ENCODE measurements around the gene MGAT3. TPM values are rescaled to one million over a fixed set of nuclear protein-coding genes. Genes with fewer than 3 reads are reported as not detected.

Gene MGAT3
- polyA plus RNA-seq, 1 of the 3 experiments (the other 2 are of a cell fraction), result 0.16 TPM

DNA sequence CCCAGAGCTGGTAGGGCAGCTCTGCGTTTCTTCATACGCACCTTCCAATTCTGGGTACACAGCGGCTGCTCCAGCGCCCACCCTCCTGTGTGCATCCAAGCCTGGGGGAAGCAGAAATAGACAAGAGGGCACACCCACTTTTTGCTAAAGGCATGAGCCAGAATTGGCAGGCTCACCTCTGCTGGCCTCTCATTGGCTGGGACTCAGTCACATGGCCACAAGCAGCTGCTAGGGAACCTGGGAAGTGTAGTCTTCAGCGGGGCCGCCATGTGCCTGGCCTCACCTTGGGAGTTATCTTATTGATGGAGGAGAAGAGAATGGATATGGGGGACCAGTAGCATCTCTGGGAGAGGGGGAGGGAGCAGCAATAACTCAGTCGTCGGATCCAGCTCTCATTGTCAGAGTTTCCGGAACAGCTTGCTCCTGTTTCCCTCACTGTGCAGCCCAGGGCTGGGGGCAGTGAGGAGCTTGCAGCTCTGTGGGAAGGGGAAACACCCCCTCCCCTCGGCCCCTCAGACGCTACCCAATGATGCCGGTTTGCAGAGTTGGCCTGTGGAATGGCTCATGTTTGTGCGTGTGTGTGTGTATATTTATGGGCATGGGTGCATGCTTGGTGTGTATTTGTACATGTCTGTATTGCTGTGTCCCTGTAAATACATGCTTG lies 33.5 kb downstream of the MGAT3 start:
- peak; percentile 80 for DNase-seq
- ChIA-PET POLR2A (interaction anchor here (1.5 to 1.7 kb wide), 2 partner anchors 12 to 33 kb away, joined by 4 to 7 read pairs; partner anchors contain the start of gene MIEF1), CTCF (interaction anchor here (1.4 to 2.0 kb wide), 2 partner anchors 15 to 39 kb away, joined by 3 to 8 read pairs; no protein-coding TSS in a partner anchor)
- no peak overlapping the region for H2AFZ ChIP-seq (ENCODE audit: low read depth)
- no peak overlapping the region for H3K4me3 ChIP-seq (ENCODE audit: low read depth in 2 of 2, low read length in 1 of 2)
- H3K9ac ChIP-seq, result no peak overlapping the region
- no peaks in the 10 kb centered on the region for H3K27me3 ChIP-seq (ENCODE audit: insufficient read depth)
- no peaks in the 10 kb centered on the region for H3K9me2 ChIP-seq
- H3K27ac ChIP-seq (ENCODE audit: low read depth in 2 of 2, low read length in 1 of 2), result no peak overlapping the region; a peak in 1 of 4 replicates
- WGBS (ENCODE audit: low lambda C conversion rate), result 8% methylated on average over 4 of the region's 13 CpGs
- no peaks in the 10 kb centered on the region for H3K36me3 ChIP-seq (replicated peaks in 1 of 2; ENCODE audit: control insufficient read depth in 1 of 2, insufficient read depth in 2 of 2, low read length in 1 of 2)
- no peaks in the 10 kb centered on the region for H3K79me2 ChIP-seq (ENCODE audit: insufficient read depth)
- no peaks in the 10 kb centered on the region; a peak in 1 of 4 replicates for H3K4me1 ChIP-seq (ENCODE audit: control insufficient read depth in 1 of 2, insufficient read depth in 2 of 2, low read depth in 1 of 2, low read length in 1 of 2)
- no peaks in the 10 kb centered on the region for H3K9me3 ChIP-seq
- no peak overlapping the region for H3K4me2 ChIP-seq
- no peaks in the 10 kb centered on the region for H3F3A ChIP-seq (replicated peaks; ENCODE audit: insufficient read depth)
- TF ChIP-seq GABPA (IDR thresholded peaks at IDR 0.05; ENCODE audit: low read depth) (no peak), YY1 (IDR thresholded peaks at IDR 0.05; ENCODE audit: low read depth) (peak; percentile 80)
- TF ChIP-seq, protein P1, sequence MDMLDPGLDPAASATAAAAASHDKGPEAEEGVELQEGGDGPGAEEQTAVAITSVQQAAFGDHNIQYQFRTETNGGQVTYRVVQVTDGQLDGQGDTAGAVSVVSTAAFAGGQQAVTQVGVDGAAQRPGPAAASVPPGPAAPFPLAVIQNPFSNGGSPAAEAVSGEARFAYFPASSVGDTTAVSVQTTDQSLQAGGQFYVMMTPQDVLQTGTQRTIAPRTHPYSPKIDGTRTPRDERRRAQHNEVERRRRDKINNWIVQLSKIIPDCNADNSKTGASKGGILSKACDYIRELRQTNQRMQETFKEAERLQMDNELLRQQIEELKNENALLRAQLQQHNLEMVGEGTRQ (IDR thresholded peaks at IDR 0.05; ENCODE audit: borderline replicate concordance, low read depth, low read length), result peak; percentile 62; the same call in 1 of the 2 replicates
- TF ChIP-seq, protein P2, sequence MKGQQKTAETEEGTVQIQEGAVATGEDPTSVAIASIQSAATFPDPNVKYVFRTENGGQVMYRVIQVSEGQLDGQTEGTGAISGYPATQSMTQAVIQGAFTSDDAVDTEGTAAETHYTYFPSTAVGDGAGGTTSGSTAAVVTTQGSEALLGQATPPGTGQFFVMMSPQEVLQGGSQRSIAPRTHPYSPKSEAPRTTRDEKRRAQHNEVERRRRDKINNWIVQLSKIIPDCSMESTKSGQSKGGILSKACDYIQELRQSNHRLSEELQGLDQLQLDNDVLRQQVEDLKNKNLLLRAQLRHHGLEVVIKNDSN (IDR thresholded peaks at IDR 0.05; ENCODE audit: borderline replicate concordance, low read depth), result peak; percentile 94
- no peaks in the 10 kb centered on the region for H4K20me1 ChIP-seq (ENCODE audit: insufficient read depth)

DNA sequence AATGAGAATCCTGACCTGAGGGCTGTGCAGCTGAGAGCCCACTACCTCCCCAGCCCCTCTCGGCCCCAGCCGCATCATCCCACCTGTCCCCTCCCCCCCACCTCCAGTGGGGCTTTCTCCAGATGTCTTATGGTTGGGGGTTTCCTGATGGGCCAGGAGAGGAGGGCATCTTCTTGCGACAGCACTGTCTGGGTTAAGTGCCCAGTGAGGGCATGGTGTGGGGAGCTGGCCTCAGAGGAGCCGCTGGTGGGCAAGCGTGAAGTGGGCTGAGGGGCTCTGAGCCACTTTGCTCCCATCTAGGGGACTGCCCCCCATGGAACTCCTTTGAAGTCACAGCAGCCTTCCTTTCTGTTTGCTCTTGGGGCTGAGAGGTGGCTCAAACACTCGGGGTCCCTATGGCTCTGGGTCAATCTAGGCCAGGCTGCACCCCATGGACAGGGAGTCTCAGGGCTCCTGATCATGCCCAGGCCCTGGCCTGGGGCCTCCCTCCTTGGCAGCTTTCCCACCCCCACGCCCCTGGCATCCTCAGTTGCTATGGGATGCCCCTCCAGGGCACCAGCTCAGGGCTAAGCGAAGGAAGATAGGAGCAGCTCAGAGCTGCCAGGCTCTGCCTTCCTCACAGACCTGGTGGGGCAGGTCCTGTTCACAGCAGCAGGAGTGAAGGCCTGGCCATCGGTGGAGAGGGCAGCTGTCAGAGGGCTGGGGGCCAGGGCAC lies 34.3 kb downstream of the MGAT3 start:
- Histone ChIP-seq H3K4me3 (ENCODE audit: low read depth in 2 of 2, low read length in 1 of 2) (no peak overlapping the region), H3K9me2 (no peaks in the 10 kb centered on the region), H3F3A (replicated peaks; ENCODE audit: insufficient read depth) (no peaks in the 10 kb centered on the region), H3K4me2 (no peak overlapping the region), H3K79me2 (ENCODE audit: insufficient read depth) (no peaks in the 10 kb centered on the region), H3K27me3 (ENCODE audit: insufficient read depth) (no peaks in the 10 kb centered on the region), H3K27ac (ENCODE audit: low read depth in 2 of 2, low read length in 1 of 2) (no peak overlapping the region), H3K9me3 (no peaks in the 10 kb centered on the region), H3K36me3 (replicated peaks in 1 of 2; ENCODE audit: control insufficient read depth in 1 of 2, insufficient read depth in 2 of 2, low read length in 1 of 2) (no peaks in the 10 kb centered on the region), H3K4me1 (ENCODE audit: control insufficient read depth in 1 of 2, insufficient read depth in 2 of 2, low read depth in 1 of 2, low read length in 1 of 2) (peaks cover 0 to under 1% of the 10 kb centered on the region in 2 experiments; a peak in 1 of 4 replicates), H2AFZ (ENCODE audit: low read depth) (no peak overlapping the region), H4K20me1 (ENCODE audit: insufficient read depth) (no peaks in the 10 kb centered on the region), H3K9ac (no peak overlapping the region)
- ChIA-PET POLR2A (interaction anchor here (1.5 to 1.7 kb wide), 2 partner anchors 11 to 32 kb away, joined by 4 to 7 read pairs; partner anchors contain the start of gene MIEF1), CTCF (interaction anchor here (1.2 to 3.3 kb wide), 4 partner anchors 16 to 38 kb away, joined by 3 to 18 read pairs (median 6); no protein-coding TSS in a partner anchor)
- no peak for DNase-seq
- no CpG with 5 or more reads among the region's 9 CpGs for WGBS (ENCODE audit: low lambda C conversion rate)
- no peak for TF ChIP-seq GATA2 (CRISPR knock-in tag; IDR thresholded peaks at IDR 0.05)
- TF ChIP-seq, protein P3, sequence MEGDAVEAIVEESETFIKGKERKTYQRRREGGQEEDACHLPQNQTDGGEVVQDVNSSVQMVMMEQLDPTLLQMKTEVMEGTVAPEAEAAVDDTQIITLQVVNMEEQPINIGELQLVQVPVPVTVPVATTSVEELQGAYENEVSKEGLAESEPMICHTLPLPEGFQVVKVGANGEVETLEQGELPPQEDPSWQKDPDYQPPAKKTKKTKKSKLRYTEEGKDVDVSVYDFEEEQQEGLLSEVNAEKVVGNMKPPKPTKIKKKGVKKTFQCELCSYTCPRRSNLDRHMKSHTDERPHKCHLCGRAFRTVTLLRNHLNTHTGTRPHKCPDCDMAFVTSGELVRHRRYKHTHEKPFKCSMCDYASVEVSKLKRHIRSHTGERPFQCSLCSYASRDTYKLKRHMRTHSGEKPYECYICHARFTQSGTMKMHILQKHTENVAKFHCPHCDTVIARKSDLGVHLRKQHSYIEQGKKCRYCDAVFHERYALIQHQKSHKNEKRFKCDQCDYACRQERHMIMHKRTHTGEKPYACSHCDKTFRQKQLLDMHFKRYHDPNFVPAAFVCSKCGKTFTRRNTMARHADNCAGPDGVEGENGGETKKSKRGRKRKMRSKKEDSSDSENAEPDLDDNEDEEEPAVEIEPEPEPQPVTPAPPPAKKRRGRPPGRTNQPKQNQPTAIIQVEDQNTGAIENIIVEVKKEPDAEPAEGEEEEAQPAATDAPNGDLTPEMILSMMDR (IDR thresholded peaks at IDR 0.05), result no peak
- no peak for TF ChIP-seq RCOR1 (IDR thresholded peaks at IDR 0.05; ENCODE audit: low read length)
- TF ChIP-seq EZH2phosphoT487 (IDR thresholded peaks at IDR 0.05; ENCODE audit: borderline replicate concordance, low read depth), result no peak
- TF ChIP-seq SIN3A (IDR thresholded peaks at IDR 0.05; ENCODE audit: borderline replicate concordance, low read depth, low read length), result no peak
- no peak for TF ChIP-seq MEF2A (IDR thresholded peaks at IDR 0.05; ENCODE audit: borderline replicate concordance, low read depth)

Measured in SK-N-SH (cell line).